ENCODE measurements around the gene CCDC68. TPM values are rescaled to one million over a fixed set of nuclear protein-coding genes. Genes with fewer than 3 reads are reported as not detected.

Gene CCDC68
- 10 to 100 TPM; 12.4 to 37.7 (median 26.2) TPM for total RNA-seq

- Histone ChIP-seq H3K36me3 (no peaks in the 10 kb centered on the region), H3K27ac (peak within 1 kb of the TSS; percentile 81 to 91 (median 86)), H3K27me3 (no peaks in the 10 kb centered on the region), H3K4me3 (peak within 1 kb of the TSS; percentile 48 to 80 (median 64)), H3K4me1 (peaks cover 12 to 32% (median 18%) of the 10 kb centered on the region in 4 donors), H3K9me3 (no peaks in the 10 kb centered on the region)
- ATAC-seq (ENCODE audit: low FRiP score in 2 of 2) (peak; percentile 83 to 88), DNase-seq (peak; percentile 74 to 92)
- WGBS, 2 donors, result 3 to 5% methylated on average over 30 to 51 of the region's 58 CpGs
- peak in 2 of 4 donors; percentile 49 to 64 for TF ChIP-seq POLR2A (IDR thresholded peaks at IDR 0.05)
- no peak for TF ChIP-seq CTCF (IDR thresholded peaks at IDR 0.05)
- peak; percentile 36 to 56 for TF ChIP-seq POLR2AphosphoS5 (IDR thresholded peaks at IDR 0.05)
These were observed at the start of gene CCDC68 for GRCh38 chr18:54958704-54959625. Gene CCDC68 (minus strand): TSS chr18:54959461. CDS start chr18:54942791, 16,670 bp downstream.

- no peak for DNase-seq
- Histone ChIP-seq H3K27ac (no peak overlapping the region), H3K4me1 (no peaks in the 10 kb centered on the region), H3K9me3 (no peaks in the 10 kb centered on the region), H3K4me3 (no peak overlapping the region), H3K36me3 (no peaks in the 10 kb centered on the region), H3K27me3 (no peaks in the 10 kb centered on the region)
- no peak for ATAC-seq (ENCODE audit: low FRiP score in 2 of 2)
- WGBS, 2 donors, result 72 to 74% methylated on average over 4 of the region's 4 CpGs
- TF ChIP-seq CTCF (IDR thresholded peaks at IDR 0.05) (no peak), POLR2A (IDR thresholded peaks at IDR 0.05) (no peak), EP300 (IDR thresholded peaks at IDR 0.05) (no peak), POLR2AphosphoS5 (IDR thresholded peaks at IDR 0.05) (no peak)
These were observed 48.3 kb upstream of the CCDC68 start for GRCh38 chr18:55007602-55008001.

GRCh38 chr18:55003695-55004094, 44.4 kb upstream of the CCDC68 start:
- Histone ChIP-seq H3K27ac (no peak overlapping the region), H3K4me1 (no peaks in the 10 kb centered on the region), H3K36me3 (no peaks in the 10 kb centered on the region), H3K9me3 (no peaks in the 10 kb centered on the region), H3K27me3 (no peaks in the 10 kb centered on the region), H3K4me3 (no peak overlapping the region)
- TF ChIP-seq POLR2AphosphoS5 (IDR thresholded peaks at IDR 0.05) (no peak), EP300 (IDR thresholded peaks at IDR 0.05) (no peak), CTCF (IDR thresholded peaks at IDR 0.05) (no peak), POLR2A (IDR thresholded peaks at IDR 0.05) (no peak)
- ATAC-seq (ENCODE audit: low FRiP score in 2 of 2) (no peak), DNase-seq (no peak)
- WGBS, 2 donors, result 74% methylated on average over 5 of the region's 5 CpGs

GRCh38 chr18:55002261-55002660, 43.0 kb upstream of the CCDC68 start:
- no peak overlapping the region for H3K27ac ChIP-seq
- ATAC-seq (ENCODE audit: low FRiP score in 2 of 2) (no peak), DNase-seq (no peak)
- no peak for TF ChIP-seq EP300 (IDR thresholded peaks at IDR 0.05)
- TF ChIP-seq CTCF (IDR thresholded peaks at IDR 0.05), result no peak
- no peak for TF ChIP-seq POLR2A (IDR thresholded peaks at IDR 0.05)
- TF ChIP-seq POLR2AphosphoS5 (IDR thresholded peaks at IDR 0.05), result no peak
- no peak overlapping the region for H3K4me3 ChIP-seq
- H3K9me3 ChIP-seq, result no peaks in the 10 kb centered on the region
- H3K27me3 ChIP-seq, result no peaks in the 10 kb centered on the region
- 88 to 93% methylated on average over 3 of the region's 3 CpGs for whole genome bisulfite sequencing, 2 donors
- no peaks in the 10 kb centered on the region for H3K4me1 ChIP-seq
- no peaks in the 10 kb centered on the region for H3K36me3 ChIP-seq

Data from upper lobe of left lung (tissue), 6 donors.